ENCODE data around the gene DMD. TPM values are rescaled to one million over a fixed set of nuclear protein-coding genes. Genes with fewer than 3 reads are reported as not detected.
A peak's percentile ranks its signal among the peaks of the same experiment; 100 is the strongest.
"Not testable (repeated sequence)": the region's sequence is repeated elsewhere in the genome, so short reads cannot be mapped to it uniquely, and the experiment has no call there.

The DMD gene
- total and polyA plus RNA-seq, 4 experiments from 2014 or later = 0.18 to 0.55 (median 0.19) TPM; not detected in 1

DNA sequence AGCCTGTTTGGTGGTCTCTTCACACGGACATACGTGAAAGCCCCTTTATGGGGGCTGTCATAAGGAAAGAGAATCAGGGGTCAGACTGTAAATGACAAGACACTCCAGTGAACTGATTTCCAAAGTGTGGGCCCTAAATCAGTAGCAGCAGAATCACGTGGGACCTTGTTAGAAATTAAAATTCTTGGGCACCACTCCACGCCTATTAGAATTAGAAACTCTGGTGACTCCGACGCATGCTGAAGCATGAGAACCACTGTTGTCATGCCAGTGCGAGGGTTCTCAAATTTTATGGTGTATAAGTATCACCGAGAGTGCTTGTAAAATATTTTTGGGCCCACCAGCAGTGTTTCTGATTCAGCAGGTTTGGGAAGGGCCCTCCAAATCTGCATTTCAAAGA, 672.8 kb downstream of the DMD start:
- DNase-seq = no peak
- H3K27me3 ChIP-seq (ENCODE audit: insufficient read depth, low read length) = no peaks in the 10 kb centered on the region
- H3K27ac ChIP-seq (ENCODE audit: low read depth, low read length) = no peak overlapping the region
- no peaks in the 10 kb centered on the region for H3K36me3 Mint-ChIP-seq
- H3K36me3 ChIP-seq (ENCODE audit: insufficient read depth, low read length) = no peaks in the 10 kb centered on the region
- H3K27me3 Mint-ChIP-seq = no peaks in the 10 kb centered on the region
- no peak overlapping the region for H3K4me3 ChIP-seq (ENCODE audit: low read length in 2 of 2)
- intact Hi-C loops (cut with micrococcal nuclease) = no loop called here
- POLR2A ChIA-PET (ENCODE audit: partially characterized antibody) = no interaction called here
- peaks cover 0 to 2% (median 0%) of the 10 kb centered on the region in 8 donors for H3K9me3 Mint-ChIP-seq
- no peak overlapping the region for H3K27ac Mint-ChIP-seq
- CTCF ChIA-PET (ENCODE audit: partially characterized antibody) = no interaction called here
- H3K4me1 Mint-ChIP-seq = no peaks in the 10 kb centered on the region
- H3K4me3 Mint-ChIP-seq = no peak overlapping the region
- no peaks in the 10 kb centered on the region for H3K4me1 ChIP-seq (ENCODE audit: insufficient read depth, low read length)
- no peaks in the 10 kb centered on the region for H3K9me3 ChIP-seq (ENCODE audit: control insufficient read depth in 1 of 2, low read length in 2 of 2)

GRCh38 chrX:32533848-32534247, 677.5 kb downstream of the DMD start:
- intact Hi-C loops (cut with micrococcal nuclease) = no loop called here
- no peak overlapping the region for H3K4me3 Mint-ChIP-seq

DNA sequence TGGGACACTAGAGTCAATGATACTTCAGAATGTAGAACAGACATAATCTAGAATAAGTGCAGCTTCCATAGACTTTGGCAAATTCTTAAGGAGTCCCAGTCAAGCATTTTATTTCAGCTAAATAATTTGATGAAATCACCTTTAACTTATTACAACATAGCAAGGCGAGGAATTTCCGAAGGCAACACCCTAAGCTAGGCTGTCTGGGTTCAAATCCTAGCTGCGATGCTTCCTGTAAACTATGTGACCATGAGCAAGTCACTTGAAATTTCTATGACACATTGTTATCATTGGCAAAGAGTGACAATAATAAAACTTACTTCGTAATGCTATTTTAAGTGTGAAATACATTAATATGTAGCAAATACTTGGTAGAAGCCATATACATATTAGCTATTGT, 679.1 kb downstream of the DMD start:
- no peak overlapping the region for H3K27ac Mint-ChIP-seq
- peaks cover 0 to 2% (median 0%) of the 10 kb centered on the region in 8 donors for H3K9me3 Mint-ChIP-seq
- no peak overlapping the region for H3K4me3 ChIP-seq (ENCODE audit: low read length in 2 of 2)
- H3K9me3 ChIP-seq (ENCODE audit: control insufficient read depth in 1 of 2, low read length in 2 of 2) = no peaks in the 10 kb centered on the region
- H3K27me3 Mint-ChIP-seq = no peaks in the 10 kb centered on the region
- ChIA-PET CTCF (ENCODE audit: partially characterized antibody) (interaction anchor here (1.6 kb wide), 1 partner anchor 11 kb away, joined by 5 read pairs; no protein-coding TSS in a partner anchor), POLR2A (ENCODE audit: partially characterized antibody) (no interaction called here)
- no peaks in the 10 kb centered on the region for H3K36me3 ChIP-seq (ENCODE audit: insufficient read depth, low read length)
- H3K27me3 ChIP-seq (ENCODE audit: insufficient read depth, low read length) = no peaks in the 10 kb centered on the region
- H3K27ac ChIP-seq (ENCODE audit: low read depth, low read length) = no peak overlapping the region
- H3K4me1 ChIP-seq (ENCODE audit: insufficient read depth, low read length) = no peaks in the 10 kb centered on the region
- H3K36me3 Mint-ChIP-seq = no peaks in the 10 kb centered on the region
- no peak overlapping the region for H3K4me3 Mint-ChIP-seq
- H3K4me1 Mint-ChIP-seq = no peaks in the 10 kb centered on the region
- intact Hi-C loops (cut with micrococcal nuclease) = no loop called here
- DNase-seq = no peak

More at GRCh38 chrX:32533848-32534247, 677.5 kb downstream of the DMD start:
- H3K36me3 Mint-ChIP-seq = no peaks in the 10 kb centered on the region
- no peak for DNase-seq
- ChIA-PET POLR2A (ENCODE audit: partially characterized antibody) (no interaction called here), CTCF (ENCODE audit: partially characterized antibody) (no interaction called here)
- Histone ChIP-seq H3K27ac (ENCODE audit: low read depth, low read length) (no peak overlapping the region), H3K4me1 (ENCODE audit: insufficient read depth, low read length) (no peaks in the 10 kb centered on the region), H3K9me3 (ENCODE audit: control insufficient read depth in 1 of 2, low read length in 2 of 2) (no peaks in the 10 kb centered on the region), H3K27me3 (ENCODE audit: insufficient read depth, low read length) (no peaks in the 10 kb centered on the region), H3K36me3 (ENCODE audit: insufficient read depth, low read length) (no peaks in the 10 kb centered on the region), H3K4me3 (ENCODE audit: low read length in 2 of 2) (no peak overlapping the region)
- H3K4me1 Mint-ChIP-seq = no peaks in the 10 kb centered on the region
- H3K27ac Mint-ChIP-seq = no peak overlapping the region
- H3K27me3 Mint-ChIP-seq = no peaks in the 10 kb centered on the region
- H3K9me3 Mint-ChIP-seq = peaks cover 0 to 2% (median 0%) of the 10 kb centered on the region in 8 donors

- Mint-ChIP-seq H3K4me3 (peak overlapping the region in 3 of 8 donors; percentile 9 to 64 (median 31)), H3K4me1 (no peaks in the 10 kb centered on the region), H3K27me3 (no peaks in the 10 kb centered on the region), H3K36me3 (no peaks in the 10 kb centered on the region), H3K9me3 (no peaks in the 10 kb centered on the region), H3K27ac (no peak overlapping the region)
- ChIA-PET CTCF (ENCODE audit: partially characterized antibody) (interaction anchor here (1.6 kb wide), 1 partner anchor 12 kb away, joined by 5 read pairs; no protein-coding TSS in a partner anchor), POLR2A (ENCODE audit: partially characterized antibody) (no interaction called here)
- peak in 4 of 5 donors; percentile 21 to 23 (median 22) for DNase-seq
- H3K9me3 ChIP-seq (ENCODE audit: control insufficient read depth in 1 of 2, low read length in 2 of 2) = no peaks in the 10 kb centered on the region
- no peaks in the 10 kb centered on the region for H3K27me3 ChIP-seq (ENCODE audit: insufficient read depth, low read length)
- no peak overlapping the region for H3K27ac ChIP-seq (ENCODE audit: low read depth, low read length)
- H3K4me1 ChIP-seq (ENCODE audit: insufficient read depth, low read length) = no peaks in the 10 kb centered on the region
- no peaks in the 10 kb centered on the region for H3K36me3 ChIP-seq (ENCODE audit: insufficient read depth, low read length)
- intact Hi-C loops (cut with micrococcal nuclease) = no loop called here
- no peak overlapping the region for H3K4me3 ChIP-seq (ENCODE audit: low read length in 2 of 2)
Measured at GRCh38 chrX:32530802-32531403, 680.4 kb downstream of the DMD start.

GRCh38 chrX:32528451-32528850, 682.9 kb downstream of the DMD start:
- H3K4me3 Mint-ChIP-seq; H3K27me3 Mint-ChIP-seq; H3K36me3 Mint-ChIP-seq; H3K27me3 ChIP-seq (ENCODE audit: insufficient read depth, low read length); H3K27ac ChIP-seq (ENCODE audit: low read depth, low read length); H3K4me3 ChIP-seq (ENCODE audit: low read length in 2 of 2); intact Hi-C loops (cut with micrococcal nuclease); H3K27ac Mint-ChIP-seq; H3K36me3 ChIP-seq (ENCODE audit: insufficient read depth, low read length); H3K4me1 ChIP-seq (ENCODE audit: insufficient read depth, low read length); H3K4me1 Mint-ChIP-seq; DNase-seq; H3K9me3 ChIP-seq (ENCODE audit: control insufficient read depth in 1 of 2, low read length in 2 of 2); H3K9me3 Mint-ChIP-seq; POLR2A ChIA-PET (ENCODE audit: partially characterized antibody): not testable (repeated sequence)
- CTCF ChIA-PET (ENCODE audit: partially characterized antibody) = interaction anchor here (0.7 kb wide), 1 partner anchor 257 kb away, joined by 3 read pairs; no protein-coding TSS in a partner anchor

GRCh38 chrX:32525234-32525633, 686.1 kb downstream of the DMD start:
- Mint-ChIP-seq H3K27ac (no peak overlapping the region), H3K27me3 (no peaks in the 10 kb centered on the region), H3K4me1 (no peaks in the 10 kb centered on the region), H3K36me3 (no peaks in the 10 kb centered on the region), H3K9me3 (peaks cover 0 to 4% (median 0%) of the 10 kb centered on the region in 8 donors), H3K4me3 (no peak overlapping the region)
- Histone ChIP-seq H3K27ac (ENCODE audit: low read depth, low read length) (no peak overlapping the region), H3K27me3 (ENCODE audit: insufficient read depth, low read length) (no peaks in the 10 kb centered on the region), H3K4me3 (ENCODE audit: low read length in 2 of 2) (no peak overlapping the region), H3K36me3 (ENCODE audit: insufficient read depth, low read length) (no peaks in the 10 kb centered on the region), H3K4me1 (ENCODE audit: insufficient read depth, low read length) (no peaks in the 10 kb centered on the region), H3K9me3 (ENCODE audit: control insufficient read depth in 1 of 2, low read length in 2 of 2) (no peaks in the 10 kb centered on the region)
- intact Hi-C loops (cut with micrococcal nuclease) = no loop called here
- ChIA-PET POLR2A (ENCODE audit: partially characterized antibody) (no interaction called here), CTCF (ENCODE audit: partially characterized antibody) (no interaction called here)
- no peak for DNase-seq

DNA sequence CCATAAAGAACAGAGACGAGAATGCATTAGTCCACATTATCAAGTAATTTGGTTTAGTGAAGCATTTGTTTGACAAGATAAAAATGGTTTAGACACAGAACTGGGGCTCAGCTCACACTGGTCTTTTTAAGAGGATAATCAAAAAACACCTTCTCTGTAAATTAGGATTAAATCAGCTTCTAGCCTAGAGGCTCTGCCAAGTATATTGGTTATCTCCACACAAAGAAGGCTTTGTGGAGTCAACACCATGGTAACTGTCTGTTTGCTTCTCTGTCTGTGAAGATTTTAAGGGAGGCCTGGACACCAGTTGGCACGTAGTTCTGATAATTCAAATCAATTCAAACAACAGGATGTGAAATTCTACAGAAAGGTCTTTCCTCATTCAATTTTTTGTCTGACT, 687.0 kb downstream of the DMD start:
- POLR2A ChIA-PET (ENCODE audit: partially characterized antibody) = no interaction called here
- Histone ChIP-seq H3K27ac (ENCODE audit: low read depth, low read length) (no peak overlapping the region), H3K27me3 (ENCODE audit: insufficient read depth, low read length) (no peaks in the 10 kb centered on the region), H3K4me3 (ENCODE audit: low read length in 2 of 2) (no peak overlapping the region), H3K4me1 (ENCODE audit: insufficient read depth, low read length) (no peaks in the 10 kb centered on the region), H3K9me3 (ENCODE audit: control insufficient read depth in 1 of 2, low read length in 2 of 2) (no peaks in the 10 kb centered on the region), H3K36me3 (ENCODE audit: insufficient read depth, low read length) (no peaks in the 10 kb centered on the region)
- Mint-ChIP-seq H3K9me3 (peaks cover 0 to 4% (median 0%) of the 10 kb centered on the region in 8 donors), H3K4me1 (no peaks in the 10 kb centered on the region), H3K4me3 (no peak overlapping the region), H3K36me3 (no peaks in the 10 kb centered on the region), H3K27ac (no peak overlapping the region), H3K27me3 (no peaks in the 10 kb centered on the region)
- no peak for DNase-seq
- CTCF ChIA-PET (ENCODE audit: partially characterized antibody) = no interaction called here
- intact Hi-C loops (cut with micrococcal nuclease) = no loop called here
